Fibroblast of skin of right biceps (primary cell): ENCODE measurements around the gene ZNF385C.
A peak's percentile ranks its signal among the peaks of the same experiment; 100 is the strongest.

Experiments used
- DNase-seq: peaks from one replicate; pipeline ENCODE4 v3.0.0-alpha.2; 2013

ZNF385C gene

GRCh38 chr17:42075789-42076188, 22.5 kb downstream of the ZNF385C start:
- DNase-seq: no peak

DNA sequence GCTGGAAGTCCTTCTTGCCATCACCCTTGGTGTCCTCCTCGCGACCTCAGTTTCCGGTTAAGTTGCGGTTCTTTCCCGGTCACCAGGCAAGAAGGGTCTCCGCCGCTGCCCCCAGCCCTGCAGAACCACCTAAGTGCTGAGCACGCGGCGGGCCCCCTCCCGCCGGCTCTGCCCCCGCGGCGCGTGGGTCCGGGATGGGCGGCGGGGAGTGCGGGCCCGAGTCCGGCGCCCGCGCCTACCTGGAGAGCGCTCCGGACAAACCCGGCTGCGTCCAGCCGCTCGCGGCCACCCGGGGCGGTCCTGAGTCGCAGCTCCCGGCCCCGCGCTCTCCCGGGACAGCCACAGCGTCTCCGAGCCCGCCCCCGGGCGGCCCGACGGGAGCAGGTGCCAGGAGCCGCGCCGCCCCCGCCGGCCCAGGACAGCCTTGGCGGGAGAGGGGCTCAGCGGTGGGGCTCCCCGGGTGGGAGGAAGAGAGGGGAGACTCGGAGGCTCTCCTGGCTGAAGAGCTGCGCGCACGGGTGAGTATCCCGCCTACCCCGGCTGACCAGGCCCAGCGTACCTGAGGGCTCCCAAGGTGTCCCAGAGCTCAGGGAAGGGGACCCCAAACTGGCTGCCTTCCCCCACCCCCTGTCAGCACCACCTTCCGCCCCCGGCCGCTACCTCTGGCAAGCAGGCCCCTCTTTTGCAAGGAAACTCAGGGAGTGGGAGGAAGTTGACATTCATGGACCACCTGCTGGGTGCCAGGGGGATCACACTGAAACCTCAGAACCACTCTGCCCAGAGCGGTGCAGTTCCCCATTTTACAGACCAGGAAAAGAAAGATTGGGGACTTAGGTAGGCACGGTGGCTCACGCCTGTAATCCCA, 25.7 kb downstream of the ZNF385C start:
- DNase-seq: no peak

- no peak for DNase-seq
These were observed 26.5 kb downstream of the ZNF385C start for GRCh38 chr17:42071810-42072209.

DNA sequence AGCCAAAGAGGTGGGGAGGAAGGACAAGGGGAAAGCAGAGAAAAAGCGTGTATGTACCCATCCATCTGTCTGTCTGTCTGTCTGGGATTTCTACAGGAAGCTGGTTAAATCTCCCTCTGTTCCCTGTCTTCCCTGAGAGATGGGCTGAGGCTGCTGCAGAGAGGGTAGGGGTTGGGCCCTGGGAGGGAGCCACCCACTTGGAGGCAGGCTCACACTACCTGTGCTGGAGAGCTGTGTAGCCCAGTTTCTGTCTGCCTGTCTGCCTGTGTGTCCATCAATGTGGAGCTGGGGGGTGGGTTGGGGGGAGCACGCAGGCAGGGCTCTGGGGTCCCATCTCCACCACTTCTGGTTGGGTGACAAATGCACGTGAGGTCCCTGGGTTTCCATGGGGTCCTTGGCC, 29.3 kb downstream of the ZNF385C start:
- no peak for DNase-seq

GRCh38 chr17:42067371-42068091, 30.7 kb downstream of the ZNF385C start:
- peak; percentile 32 for DNase-seq

DNA sequence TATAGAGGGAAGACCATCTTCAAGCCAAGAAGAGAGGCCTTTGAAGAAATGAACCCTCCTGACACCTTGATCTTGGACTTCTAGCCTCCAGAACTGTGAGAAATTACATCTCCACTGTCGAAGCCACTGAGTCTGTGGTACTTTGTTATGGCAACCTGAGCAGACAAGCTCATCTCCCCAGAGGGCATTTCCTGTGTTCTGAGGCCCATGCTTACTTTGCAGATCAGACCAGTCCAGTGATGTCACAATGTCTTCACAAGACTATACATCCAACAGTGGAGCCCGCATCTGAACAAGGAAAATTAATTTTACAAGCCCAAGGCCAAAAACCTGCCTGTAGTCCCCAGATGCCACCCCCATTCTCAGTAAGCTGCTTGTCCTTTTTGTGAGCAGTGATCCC, 33.1 kb downstream of the ZNF385C start:
- no peak for DNase-seq

DNA sequence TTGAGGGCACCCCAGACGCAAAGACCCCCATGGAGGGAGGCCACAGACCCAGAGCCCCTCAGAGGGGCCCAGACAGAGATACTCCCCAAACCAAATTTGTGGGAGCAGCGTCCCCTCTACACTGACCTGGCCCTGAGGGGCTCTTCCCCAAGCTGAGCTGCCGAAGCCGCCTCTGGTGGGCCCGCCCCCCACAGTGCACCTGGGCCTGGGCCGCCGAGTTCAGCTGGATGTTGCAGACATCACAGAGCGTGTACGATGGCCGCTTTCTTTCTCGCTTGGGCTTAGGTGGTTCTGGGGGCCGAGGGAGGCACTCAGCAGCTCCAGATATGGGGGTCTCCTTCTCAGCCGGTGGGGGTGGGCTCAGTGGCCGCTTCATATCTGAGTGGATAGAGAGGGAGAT, 35.6 kb downstream of the ZNF385C start:
- no peak for DNase-seq

DNA sequence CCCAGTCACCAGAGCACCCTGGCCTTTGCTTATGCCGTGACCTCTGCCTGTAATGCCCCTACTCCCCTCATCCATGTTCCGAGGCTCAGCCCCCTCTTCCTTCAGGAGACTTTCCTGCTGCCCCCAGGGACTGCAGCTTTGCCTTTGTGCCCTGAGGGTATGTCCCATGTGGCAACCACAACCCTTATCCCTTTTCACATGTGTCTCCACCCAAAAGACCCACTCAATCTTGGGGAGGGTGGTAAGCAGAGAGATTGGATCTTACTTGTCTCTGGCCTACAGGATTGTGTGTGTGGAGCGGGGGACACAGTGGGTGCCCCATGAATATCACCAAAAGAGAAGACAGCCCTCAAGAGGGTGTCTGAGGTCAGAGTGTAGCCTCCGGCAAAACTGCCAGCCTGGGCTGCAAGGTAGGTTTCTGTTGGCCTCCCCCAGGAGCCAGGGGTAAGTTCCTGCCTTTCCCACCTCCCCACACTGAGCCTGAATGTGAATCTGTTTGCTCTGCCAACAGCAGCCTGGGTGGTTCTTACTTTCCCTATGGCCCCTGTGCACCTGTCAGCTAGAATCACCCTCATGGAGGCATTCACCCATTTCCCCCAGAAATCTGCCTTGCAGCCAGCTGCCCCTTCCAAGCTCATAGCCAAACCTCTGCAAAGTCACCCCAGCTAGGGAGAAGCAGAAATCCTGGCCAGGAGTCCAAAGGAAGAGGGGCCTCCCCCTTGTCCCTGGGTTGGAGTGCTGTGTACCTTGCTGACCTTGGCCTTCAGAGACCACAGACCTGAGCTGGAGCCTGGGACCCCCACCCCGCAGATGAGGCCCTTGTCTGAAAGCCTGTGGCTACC, 36.4 kb downstream of the ZNF385C start:
- DNase-seq: no peak

GRCh38 chr17:42060231-42060630, 38.0 kb downstream of the ZNF385C start:
- DNase-seq: no peak

GRCh38 chr17:42059815-42060214, 38.5 kb downstream of the ZNF385C start:
- DNase-seq: no peak

GRCh38 chr17:42058063-42058462, 40.2 kb downstream of the ZNF385C start:
- no peak for DNase-seq

DNA sequence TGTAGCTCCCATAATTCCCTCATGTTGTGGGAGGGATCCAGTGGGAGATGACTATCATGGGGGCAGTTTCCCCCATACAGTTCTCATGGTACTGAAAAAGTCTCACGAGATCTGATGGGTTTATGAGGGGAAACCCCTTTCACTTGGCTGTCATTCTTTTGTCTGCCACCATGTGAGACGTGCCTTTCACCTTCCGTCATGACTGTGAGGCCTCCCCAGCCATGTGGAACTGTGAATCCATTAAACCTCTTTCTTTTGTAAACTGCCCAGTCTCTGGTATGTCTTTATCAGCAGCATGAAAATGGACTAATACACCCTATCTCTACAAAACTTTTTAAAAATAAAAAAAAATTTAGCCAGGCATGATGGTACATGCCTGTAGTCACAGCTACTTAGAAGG, 41.6 kb downstream of the ZNF385C start:
- DNase-seq: no peak

- peak; percentile 19 for DNase-seq
These were observed 42.8 kb downstream of the ZNF385C start for GRCh38 chr17:42055496-42055895.

DNA sequence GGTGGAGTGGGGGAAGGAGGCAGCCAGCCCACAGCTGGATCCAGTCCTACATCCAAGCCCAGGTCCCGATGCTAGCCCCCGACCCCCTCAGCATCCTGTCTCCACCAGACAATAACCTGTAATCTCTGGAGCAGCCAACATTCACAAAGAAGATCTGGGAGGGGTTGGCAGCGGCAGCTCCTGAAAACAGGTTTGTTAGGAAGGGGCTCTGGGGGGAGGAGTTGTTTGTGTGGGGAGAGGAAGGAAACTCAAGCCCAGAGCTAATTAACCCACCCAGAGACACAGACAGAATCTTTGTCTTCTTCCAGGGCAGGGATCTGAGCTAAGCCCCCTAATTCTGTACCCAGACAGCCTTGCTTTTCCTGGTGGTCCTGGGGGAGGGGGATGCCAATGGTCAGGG, 43.2 kb downstream of the ZNF385C start:
- DNase-seq: no peak

DNA sequence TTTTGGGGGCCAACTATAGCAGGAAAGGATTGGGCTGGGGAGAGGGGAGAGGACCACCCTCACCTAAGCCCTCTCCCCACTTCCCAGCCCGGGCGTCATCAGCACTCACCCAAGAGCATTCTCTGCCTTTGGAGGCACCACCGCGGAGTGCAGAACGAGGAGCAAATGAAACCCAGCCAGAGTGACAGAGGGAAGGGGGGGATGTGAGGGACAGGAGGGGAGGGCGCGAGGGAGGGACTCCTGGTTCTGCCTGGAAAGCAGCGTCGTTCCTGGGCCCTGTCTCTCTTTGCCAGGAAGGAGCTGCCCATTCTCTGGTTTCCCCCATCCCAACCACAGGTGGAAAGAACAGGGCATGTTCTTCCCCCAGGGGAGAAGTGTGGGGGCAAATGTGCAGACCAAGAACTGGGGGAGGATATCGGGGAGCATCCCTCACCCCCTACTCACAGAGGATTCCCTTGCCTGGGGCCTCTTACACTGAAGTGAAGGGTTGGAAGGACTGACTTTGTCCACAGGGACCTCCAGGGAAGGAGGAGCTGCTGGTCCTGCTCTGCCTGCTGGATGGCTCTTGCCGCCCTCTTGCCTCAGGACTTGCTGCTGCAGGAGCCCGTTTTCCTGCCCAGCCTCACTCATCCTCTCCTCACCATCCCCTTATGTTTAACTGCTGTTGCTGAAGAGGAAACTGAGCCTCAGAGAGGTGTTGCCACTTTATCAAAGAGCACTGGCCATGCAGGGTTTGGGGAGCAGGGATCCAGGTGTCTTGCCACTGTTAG, 44.4 kb downstream of the ZNF385C start:
- DNase-seq: no peak

- DNase-seq: no peak
These were observed 45.9 kb downstream of the ZNF385C start for GRCh38 chr17:42052346-42052877.

DNA sequence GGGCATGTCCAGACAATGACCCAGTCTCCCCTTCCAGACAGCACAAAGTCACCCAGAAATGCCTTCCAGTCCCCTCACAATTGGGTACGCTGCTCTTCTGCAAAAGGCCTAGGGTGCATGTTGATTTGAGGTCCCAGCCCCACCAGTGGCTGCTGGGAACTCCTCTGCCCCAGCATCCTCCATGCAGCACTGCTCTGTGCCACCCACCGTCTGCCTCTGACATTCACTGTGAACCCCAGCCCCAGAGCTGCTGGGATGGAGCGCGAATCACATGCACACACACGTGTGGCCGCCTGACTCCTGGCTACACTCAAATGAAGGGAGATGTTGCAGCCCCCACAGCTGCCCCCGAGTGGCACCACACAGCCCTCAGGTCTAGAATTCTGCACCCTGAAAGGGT, 46.6 kb downstream of the ZNF385C start:
- DNase-seq: no peak

DNA sequence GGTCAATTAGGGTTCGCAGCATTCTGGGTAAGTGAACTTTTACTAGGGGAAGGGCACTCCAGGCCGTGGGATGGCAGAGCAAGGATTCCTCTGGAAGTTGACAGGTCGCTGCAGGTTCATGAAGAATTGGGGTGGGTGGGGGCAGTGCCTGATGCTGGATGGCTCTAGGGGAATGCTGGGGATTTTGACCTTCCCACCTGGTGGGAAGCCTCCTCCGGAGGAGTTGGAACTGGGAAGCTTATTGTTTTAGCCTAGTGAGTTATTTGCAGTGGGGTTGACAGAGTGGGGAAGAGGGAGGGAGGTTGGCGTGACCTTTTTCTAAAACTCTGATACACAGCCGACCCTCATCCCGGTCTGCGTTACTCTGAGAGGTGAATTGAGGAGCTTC, 47.3 kb downstream of the ZNF385C start:
- DNase-seq: no peak

GRCh38 chr17:42050393-42051012, 47.8 kb downstream of the ZNF385C start, which contains the start of gene C17orf113:
Gene C17orf113, minus strand, starts transcription at chr17:42050601. Its CDS starts 7,225 bp downstream, at chr17:42043376.
- DNase-seq: peak; percentile 36

GRCh38 chr17:42049834-42050392, 48.4 kb downstream of the ZNF385C start:
- DNase-seq: no peak

GRCh38 chr17:42047343-42047742, 50.9 kb downstream of the ZNF385C start:
- DNase-seq: no peak
